ENCODE results near the gene DLGAP3.

DLGAP3 gene

DNA sequence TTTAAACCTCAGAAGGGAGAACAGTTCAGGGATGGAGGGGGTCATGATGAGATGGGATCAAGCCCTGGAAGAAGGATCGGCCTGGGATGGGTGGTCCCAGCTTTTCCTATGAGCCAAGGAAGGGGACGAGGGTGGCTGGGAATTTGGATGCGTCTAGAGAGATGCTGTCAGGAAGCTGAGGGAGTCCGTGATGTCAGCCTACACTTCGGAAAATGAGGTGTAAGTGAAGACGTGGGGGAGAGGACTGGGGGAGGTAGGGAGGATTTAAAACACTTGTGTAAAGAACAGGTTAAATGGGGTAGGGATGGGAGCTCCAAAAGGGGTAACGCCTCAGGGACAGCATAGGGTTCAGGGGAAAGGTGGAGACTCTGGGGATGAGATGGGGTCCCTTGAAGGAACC, 27.5 kb downstream of the DLGAP3 start:
- DNase-seq: no peak

DNA sequence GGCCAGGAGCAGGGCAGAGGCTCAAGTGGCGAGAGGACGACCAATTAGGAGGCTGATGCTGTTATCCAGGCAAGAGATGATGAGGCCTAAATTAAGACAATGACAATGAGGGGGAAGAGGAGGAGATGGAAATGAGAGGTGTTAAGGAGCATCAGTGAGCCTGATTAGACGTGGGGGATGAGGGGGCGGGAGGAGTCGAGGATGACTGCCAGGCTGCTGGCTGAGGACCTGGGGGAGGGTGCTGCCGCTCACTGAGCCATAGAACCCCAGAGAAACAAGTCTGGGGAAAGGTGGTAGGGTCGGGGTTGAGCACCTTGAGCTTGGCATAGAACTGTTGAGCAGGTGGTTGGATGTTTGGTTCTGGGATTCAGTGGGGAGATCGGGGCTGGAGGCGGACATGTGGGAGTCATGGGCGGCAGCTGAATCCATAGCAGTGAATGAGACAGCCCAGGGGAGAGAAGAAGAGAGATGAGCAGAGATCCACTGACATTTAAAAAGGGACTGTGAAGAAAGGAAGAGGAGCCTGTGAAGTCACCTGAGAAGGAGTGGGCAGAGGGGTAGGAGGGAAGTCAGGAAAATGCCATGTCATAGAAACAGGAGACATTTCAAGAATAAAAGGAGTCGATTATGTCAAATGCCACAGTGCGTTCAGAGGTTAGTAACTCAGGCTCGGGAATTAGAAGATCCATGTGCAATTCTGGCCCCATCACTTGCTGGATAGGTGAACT, 28.5 kb downstream of the DLGAP3 start:
- no peak for DNase-seq

DNA sequence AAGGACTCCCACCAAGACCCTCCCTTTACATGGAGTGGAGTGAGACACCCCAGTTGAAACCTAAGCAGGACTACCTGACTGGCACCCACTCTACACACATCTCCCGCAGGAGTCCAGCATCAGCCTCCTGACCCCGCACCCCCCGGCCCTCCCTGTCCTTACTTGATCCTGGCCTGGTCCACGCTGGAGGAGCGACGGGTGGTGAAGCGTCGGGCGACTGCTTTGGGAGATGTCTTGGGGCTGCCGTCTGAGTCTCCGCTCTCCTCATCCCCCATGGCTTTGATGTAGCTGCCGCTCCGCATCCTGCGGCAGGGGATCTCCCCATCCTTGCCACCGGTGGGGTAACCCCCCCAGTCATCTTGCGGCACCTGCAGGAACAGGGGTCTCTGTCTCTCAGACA, 29.5 kb downstream of the DLGAP3 start:
- DNase-seq: no peak

DNA sequence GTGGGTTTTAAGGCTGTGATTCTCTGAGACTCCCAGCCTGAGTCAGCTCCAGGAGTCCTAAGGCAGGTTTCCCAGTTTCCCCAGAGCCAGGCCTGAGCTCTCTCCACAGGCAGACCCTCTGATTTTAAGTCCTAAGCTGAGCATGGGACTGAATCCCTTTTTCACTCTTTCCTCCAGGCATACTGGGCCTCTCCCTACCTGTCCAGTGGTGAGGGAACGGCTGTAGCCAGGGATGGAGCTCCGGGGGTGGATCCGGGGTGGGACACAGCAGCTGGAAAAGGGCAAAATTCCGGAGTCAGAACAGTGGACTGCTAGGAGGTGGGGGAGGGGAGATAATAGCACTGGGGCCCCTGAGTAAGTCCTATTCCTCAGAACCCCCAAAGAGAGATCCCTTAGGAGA, 30.0 kb downstream of the DLGAP3 start:
- DNase-seq: no peak

DNA sequence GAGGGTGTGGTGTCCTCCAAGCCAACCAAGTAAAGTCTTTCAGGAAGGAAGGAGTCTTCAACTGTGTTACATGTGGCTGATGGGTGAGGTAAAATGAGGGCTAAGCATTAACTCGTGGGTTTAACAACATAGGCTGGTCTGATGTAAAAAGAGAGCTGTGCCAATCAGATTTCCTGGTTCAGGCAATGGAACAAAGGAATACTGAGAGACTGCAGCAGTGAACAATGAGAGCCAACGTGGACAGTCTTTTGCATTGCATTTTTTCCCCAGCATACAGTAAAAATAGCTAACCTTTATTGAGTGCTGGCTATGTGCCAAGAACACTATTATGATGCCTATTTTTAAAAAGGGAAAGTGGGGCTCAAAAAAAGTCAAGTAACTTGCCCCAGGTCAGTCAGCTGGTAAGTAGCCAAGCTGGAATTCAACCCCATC, 31.1 kb downstream of the DLGAP3 start:
- DNase-seq: peak; percentile 74

DNA sequence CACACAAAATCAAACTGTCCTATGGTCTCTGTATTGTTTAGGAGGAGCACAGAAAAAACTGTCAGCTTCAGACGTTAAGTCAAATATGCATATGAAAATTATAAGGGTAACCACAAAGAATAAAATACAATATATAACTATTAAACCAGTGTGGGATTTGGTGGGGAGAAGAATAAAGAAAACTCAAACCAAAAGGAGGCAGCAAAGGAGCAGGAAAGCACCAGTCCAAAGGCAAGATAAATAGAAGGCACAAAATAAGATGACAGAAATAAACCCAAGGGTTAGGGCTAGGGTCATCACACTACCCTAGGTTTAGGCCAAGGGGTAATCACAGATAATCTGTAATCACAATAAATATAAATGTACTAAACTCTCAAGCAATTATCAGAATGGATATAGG, 32.8 kb downstream of the DLGAP3 start:
- DNase-seq: no peak

DNA sequence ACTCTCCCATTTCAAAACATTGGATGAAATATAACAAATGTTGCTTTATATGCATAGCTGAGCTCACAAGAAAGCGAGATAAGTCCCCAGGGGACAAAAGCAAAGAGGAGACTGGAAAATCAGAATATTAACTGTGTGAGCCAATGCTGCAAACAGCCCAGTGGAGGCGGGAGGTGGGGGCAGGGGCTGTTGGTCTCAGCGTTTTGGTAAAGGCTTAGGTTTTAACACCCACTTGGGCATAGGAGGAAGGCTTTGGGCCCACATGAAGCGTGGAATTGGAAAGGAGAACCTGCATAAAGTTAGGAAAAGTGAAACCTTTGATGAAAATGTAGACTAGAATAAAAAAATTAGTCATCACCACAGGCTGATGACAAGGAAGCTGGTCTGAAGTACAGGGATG, 39.7 kb downstream of the DLGAP3 start:
- no peak for DNase-seq

DNA sequence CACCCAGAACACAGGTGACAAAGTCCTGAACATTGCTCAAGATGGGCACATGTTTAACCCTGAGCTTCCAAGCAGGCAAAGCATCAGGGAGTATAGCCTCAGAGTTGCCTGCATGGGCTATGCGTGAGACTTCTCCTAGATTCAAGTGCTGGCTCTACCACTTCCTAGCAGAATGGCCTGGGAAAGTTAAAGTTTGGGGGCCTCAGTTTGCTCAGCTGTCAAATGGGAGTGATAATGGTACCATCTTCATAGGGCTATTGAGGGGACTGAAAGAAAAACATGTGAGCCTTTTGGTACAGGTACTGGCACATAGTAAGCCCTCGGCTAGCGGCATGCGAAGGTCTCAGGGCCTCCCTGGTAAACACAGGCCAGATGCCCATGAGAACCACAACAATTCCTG, 41.9 kb downstream of the DLGAP3 start:
- DNase-seq: no peak

DNA sequence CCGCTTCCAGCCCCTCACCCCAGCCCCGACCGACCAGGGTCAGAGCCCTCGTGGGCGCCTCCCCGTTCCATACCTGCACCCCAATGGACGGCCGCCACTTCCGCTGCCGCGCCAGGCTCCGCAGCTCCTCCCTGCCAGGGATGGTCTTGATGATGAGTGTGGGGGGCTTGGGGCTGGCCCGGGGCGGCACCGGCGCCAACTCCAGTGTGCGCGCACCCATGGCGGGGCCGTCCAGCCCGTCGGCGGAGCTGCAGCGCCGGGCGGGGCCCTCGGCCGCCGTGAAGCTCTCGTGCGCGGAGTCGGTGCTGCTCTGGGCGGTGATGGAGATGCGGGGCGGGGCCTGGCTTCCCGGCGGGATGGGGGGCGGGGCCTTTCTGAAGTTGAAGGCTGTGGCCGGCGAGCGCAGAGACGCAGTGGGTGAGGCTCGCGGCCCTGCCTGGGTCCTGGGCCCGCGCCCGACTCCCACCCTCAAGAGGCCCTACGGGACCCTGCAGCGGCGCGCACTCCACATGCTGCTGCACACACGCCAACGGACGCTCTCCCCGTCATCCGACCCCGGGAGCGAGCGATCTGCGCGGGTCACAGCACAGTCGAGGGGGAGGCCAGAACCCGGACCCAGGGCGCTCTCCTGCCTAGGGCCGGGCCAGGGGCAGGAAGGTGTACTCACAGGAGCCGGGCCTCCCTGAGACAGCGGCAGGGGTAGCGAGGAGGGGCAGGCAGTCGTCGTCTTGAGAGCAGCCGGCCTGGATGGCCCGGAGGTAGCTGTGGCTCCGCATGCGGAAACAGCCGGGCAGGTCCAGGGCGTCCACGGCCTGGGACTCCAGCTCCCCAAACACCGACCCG, 43.8 kb downstream of the DLGAP3 start:
- DNase-seq: no peak

DNA sequence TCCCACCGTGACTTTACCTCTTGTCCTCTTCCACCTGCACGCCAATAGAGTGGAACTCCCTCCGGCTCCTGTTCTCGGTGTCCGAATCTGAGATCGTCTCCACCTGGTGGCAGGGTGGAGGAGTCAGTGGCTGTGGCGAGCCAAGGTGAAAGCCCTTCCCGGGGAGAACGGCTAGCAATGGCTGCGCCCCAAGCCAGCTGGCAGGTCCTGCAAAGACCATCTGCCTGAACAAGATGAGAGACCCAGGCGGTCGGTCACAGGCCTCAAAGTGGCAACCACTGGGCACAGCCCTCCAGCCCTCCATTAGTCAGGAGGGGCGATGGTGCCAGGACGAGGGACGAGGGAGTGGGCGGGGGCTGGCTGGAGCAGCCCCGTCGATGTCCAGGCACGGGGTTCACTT, 44.5 kb downstream of the DLGAP3 start:
- DNase-seq: peak; percentile 32

DNA sequence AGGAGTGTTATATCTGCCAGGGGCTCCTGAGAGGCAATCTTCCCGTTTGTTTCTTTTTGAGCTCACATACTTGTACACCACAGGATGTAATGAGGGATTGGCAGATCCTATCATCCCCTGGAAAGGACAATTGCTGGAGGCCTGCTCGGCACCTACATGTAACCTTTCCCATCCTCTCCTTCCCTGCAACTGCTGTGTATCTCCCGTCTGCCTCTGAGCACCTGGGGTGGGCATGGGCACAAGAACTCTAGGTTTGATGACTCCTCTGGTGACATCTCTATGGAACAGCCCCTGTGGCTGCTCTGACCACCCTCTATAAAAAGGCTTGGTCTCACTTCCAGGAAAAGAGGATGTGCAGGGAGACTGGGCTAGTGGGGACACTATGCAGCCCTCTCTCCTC, 44.9 kb downstream of the DLGAP3 start:
- DNase-seq: no peak

DNA sequence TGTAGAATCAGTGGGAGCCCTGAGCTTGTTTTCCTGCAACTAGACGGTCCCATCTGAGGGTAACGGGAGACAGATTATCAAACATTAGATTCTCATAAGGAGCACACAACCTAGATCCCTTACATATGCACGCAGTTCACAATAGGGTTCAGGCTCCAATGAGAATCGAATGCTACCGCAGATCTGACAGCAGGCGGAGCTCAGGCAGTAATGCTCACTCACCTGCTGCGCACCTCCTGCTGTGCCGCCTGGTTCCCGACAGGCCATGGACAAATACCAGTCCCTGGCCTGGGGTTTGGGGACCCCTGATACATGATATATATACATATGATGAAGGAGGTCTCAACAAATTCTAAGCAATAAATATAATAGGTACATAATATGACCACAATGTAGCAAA, 50.2 kb downstream of the DLGAP3 start:
- DNase-seq: no peak

DNA sequence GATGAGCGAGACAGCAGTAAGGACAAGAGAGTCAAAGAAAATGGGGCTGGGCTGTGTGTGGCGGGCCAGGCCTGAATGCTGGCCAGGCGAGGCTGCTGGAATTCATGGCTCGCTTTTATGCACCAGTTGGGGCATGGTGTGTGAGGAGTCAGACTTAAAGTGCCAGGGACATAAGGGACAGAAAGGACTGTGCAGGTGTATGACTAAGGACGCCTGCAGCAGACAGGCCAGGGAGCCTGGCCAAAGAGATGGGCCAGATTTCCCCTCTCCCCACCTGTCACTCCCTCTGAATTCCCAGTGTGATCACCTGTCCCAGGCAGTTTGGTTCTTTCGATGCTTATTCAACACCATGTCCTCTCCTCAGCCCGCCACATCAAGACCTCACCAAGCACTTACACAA, 53.0 kb downstream of the DLGAP3 start:
- DNase-seq: no peak

DNA sequence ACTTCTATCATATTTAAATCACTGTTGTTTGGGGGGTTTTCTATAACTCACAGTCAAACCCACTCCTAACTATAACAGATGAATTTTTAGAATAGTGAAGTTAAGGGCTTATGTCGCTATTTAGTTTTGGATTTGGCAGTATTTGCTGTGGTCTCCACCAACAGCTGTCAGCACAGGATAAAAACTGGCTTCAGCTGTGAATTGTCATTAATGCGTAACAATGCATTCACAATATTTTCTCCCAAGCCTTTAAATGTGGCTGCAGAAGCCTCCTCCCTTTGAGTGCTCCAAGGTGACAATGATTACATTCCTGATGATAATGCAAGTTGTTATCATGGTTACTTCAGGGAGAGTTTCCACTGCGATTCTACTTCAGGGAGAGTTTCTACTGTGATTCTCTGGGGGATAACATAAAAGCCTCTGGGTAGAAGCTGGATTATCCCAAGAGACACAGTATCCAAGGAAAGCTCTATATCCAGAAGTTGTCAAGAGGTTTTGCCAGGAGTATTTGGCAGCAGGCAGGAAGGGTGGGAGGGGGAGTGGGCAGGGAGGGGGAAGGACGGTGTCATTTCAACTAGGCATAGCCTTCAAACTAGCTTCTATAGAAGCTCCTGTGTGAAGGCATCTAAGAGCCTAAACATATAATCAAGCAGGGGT, 55.0 kb downstream of the DLGAP3 start:
- DNase-seq: no peak

DNA sequence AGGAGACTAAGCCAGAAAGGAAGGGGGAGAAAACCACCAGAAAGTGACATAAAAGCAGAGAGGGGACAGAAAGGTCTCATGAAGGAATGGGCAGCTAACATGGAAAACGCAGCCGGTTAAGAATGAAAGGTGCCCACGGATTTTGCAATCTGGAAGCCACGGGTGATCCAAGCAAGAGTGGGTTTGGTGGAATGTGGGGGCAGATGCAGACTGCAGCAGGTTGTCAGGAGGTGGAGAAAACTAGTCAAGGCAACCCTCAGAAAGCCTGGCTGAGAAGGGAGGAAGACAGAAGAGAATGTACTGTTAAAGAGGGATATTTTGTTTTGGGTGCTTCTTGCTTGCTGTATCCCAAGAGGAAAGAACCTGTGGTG, 57.3 kb downstream of the DLGAP3 start:
- DNase-seq: no peak

DNA sequence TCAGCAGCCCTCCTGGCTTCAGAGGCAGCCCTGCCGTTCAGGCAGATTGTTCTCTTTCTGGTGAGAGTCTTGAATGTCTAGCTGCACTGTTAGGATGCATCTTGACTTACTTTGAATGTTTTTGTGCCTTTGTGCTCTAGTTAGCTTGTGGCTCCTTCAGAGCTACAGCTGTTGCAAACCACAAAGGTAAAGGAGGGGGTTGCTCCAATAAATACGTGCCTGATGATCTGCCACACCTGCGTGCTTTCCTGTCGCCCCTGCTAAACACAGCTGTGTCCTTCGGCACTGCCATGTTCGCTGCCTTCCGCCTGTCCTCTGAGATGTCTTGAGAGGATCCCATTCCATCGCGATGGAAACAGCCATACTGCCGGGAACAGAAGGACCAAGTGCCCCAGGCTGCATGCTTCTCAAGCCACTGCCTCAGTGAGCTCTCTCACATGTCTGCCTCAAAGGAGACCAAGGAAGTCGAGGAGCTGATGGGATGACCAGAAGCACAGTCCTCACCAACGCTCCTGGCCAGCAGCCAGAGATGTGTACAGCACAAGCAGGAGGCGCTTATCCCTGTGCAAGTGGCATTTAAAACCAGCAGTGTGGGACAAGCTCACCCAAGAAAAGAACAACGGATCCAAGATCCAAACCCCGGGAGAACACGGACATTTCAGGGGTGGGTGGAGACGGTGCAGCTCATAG, 57.9 kb downstream of the DLGAP3 start:
- DNase-seq: no peak

DNA sequence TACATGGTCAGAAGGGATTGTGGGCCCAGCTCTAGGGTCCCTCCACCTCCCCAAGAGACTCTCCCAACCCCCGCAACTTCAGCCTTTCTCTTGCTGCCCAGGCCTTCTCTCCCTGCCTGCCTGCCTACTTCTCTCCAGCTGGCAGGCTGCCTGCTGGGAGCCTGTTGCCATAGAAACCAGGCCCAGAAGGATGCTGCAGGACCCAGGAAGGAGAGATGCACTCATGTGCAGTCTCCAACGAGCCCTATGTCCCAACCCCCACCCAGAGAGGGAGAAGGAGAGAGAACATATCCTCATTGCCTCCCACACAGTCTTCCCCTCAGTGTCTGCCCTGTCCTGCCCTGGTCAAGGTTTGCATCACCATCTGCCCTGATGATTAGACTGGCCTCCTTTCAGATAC, 59.1 kb downstream of the DLGAP3 start:
- DNase-seq: no peak

DNA sequence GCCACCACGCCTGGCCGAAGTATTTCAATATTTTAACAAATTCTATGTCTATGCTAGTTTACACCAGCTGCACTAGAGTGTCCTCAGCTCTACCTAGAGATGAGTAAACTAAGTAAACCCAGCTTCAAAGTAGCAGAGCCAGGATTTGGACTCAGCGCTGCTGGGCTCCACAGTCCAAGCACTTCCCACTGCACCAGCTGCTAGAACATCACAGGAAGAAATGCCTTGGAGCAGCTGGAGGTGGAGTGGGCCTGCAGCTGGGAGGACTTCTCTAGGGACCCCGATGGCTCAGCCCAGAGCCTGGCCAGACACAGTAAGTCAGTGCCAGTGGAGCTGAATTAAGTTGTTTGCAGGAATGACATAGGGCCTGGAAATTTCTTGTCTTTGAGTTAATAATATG, 59.7 kb downstream of the DLGAP3 start:
- no peak for DNase-seq

DNA sequence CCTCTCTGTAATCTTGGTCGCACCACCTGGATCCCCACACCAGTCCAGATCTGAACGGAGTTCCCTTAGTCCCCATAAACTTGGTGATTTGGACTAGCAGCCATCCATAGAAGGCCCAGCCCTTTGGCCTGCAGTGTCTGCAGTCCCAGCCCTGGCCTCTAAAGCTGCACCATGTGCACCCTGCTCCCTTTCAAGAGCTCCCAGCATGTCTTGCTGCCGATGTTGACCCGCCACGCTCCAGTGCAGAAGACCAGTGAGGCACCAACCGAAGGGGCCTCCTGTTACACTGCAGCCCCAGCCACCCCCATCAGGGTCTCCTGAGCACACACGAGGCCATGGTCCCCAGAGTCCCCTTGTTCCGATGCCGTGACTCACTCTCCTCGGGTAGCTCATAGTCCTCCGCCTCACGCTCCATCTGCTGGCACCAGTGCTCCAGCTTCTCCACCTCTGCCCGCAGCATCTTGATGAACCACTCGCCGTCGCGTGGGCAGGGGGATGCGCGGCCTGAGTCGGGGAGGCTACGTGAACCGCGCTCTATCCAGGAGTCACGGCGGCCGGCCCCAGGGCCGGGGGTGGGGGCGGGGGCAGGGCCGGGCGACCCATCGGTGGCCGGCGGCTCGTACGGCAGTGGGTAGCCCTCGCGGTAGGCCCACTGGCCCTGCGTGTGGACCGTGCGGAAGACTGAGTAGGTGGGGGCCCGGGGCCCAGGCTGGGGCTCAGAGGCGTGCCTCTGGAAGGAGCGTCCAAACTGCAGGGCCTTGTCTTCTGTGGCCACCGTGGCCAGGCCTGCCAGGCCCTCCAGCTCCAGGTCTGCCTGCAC, 61.0 kb downstream of the DLGAP3 start:
- no peak for DNase-seq

DNA sequence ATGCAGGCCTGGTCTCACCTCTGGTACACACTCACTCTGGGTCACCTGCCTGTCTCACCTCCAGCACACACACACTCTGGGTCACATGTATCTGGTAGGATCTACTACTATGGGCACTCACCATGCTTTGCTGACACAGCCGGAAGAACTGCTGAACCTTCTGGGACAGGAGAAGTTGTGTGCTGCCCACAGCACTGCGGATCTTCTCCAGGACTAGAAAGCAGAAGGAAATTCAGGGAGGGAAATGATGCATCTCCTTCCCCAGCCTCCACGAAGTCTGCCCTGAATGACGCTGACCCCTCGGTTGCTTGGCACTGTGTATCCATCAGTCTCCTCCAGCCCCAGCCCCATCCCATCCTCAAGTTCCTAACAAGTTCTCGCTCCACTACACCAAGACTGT, 62.0 kb downstream of the DLGAP3 start:
- DNase-seq: no peak

DNA sequence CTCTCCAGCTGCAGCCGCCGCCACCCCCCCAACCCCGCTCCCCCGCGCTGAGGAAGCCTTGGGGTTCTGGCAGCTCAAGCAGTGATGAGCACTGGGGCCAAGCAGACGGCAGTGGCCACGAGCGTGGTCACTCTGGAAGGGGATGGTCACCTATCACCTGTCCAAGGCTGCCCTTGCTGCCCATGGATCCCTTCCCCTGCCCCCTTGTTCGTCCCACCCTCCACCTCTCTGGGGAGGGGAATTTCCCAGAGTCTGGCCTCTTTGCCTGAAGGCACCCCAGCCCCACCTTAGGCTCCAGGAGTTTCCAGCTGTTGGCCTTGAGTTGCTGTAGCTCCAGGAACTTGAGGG, 62.7 kb downstream of the DLGAP3 start:
- DNase-seq: no peak

DNA sequence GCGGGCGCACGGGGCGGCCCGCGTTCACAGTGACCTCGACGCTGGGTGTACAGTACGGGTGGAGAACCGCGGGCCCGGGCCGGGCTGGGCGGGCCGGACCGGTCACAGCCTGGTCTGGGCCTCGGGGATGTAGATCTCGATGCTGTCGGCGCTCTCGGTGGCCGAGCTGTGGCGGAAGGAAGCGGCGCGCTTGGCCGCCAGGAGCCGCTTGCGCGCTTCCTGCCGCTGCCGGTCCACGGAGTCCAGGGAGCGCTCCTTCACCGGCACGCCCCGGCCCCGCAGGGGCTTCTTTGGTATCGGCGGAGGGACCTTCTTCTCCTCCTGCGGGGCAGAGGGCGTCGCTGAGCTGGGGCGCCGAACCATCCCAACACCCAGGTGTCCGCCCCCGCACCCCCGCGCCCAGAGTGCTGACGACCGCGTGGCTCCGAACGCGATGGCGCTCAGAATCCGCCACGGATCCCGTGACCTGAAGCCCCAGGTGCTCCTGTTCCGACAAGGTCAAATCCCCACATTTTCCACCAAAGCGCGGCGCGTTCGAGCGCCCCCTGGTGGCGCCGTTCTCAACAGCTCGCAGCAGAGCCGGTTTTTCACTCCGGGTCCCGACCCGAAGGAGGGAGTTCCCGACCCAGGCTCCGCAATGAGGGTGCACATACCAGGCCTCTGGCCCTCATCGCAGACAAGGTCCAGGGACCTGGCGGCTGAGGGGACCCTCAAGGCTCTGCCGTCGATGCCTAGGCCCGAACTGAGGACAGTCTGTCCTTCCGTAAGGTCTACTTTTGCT, 63.3 kb downstream of the DLGAP3 start:
- peak; percentile 66 for DNase-seq
